Measurements from ENCODE around the gene TMEM87B. TPM values are rescaled to one million over a fixed set of nuclear protein-coding genes. Genes with fewer than 3 reads are reported as not detected.

Gene TMEM87B
- total RNA-seq, 1 experiment from 2014 or later: 10.5 TPM

DNA sequence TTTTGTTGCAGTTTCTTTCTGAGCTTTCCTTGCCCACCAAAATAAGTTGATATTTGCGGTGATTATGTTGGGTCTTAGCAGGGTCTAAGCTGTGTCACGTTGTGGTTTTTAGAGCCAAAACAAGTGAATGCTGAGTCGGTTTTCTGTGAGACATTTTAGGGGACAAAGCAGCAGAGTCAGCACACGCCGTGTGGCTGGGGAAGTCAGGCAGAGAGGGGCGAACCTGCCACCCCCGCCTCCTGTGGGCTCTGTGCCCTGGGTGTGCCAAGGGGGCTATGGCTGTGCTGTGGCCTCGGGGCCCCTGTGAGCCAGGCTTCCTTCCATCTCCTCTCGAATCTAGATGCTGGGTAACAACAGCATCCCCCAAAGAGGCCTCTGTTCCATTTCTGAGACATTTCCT lies 30.8 kb upstream of the TMEM87B start:
- no peak overlapping the region for H3K4me3 Mint-ChIP-seq
- Histone ChIP-seq H3K14ac (ENCODE audit: insufficient read depth, low read length) (no peak overlapping the region), H2BK5ac (ENCODE audit: insufficient read length, low read length) (no peak overlapping the region), H3K4me1 (ENCODE audit: insufficient read depth, low read length) (peaks cover 5% of the 10 kb centered on the region; the same call in 1 of the 2 replicates), H3K56ac (ENCODE audit: insufficient read length, low read depth, low read length) (no peak overlapping the region), H3K23ac (ENCODE audit: insufficient read length, low read depth, low read length) (no peak overlapping the region), H3K4ac (ENCODE audit: low read depth, low read length) (no peak overlapping the region), H3K9ac (ENCODE audit: extremely low read depth, insufficient read length, low read length) (no peak overlapping the region), H4K91ac (ENCODE audit: insufficient read length, low read depth, low read length) (no peak overlapping the region), H3T11ph (ENCODE audit: low read length) (no peak overlapping the region), H3K9me3 (ENCODE audit: control insufficient read depth, low read depth, low read length) (no peaks in the 10 kb centered on the region), H2BK12ac (ENCODE audit: insufficient read length, low read depth, low read length) (no peak overlapping the region), H3K23me2 (ENCODE audit: insufficient read length, low read depth, low read length, poor library complexity, severe bottlenecking) (no peaks in the 10 kb centered on the region), H3K79me2 (ENCODE audit: insufficient read depth, low read length) (no peaks in the 10 kb centered on the region), H3K27me3 (ENCODE audit: insufficient read depth, low read length) (no peaks in the 10 kb centered on the region), H3K4me2 (ENCODE audit: insufficient read depth, insufficient read length, low read length) (no peak overlapping the region), H4K8ac (replicated peaks; ENCODE audit: insufficient read length, low read depth, low read length) (no peak overlapping the region), H2AK5ac (ENCODE audit: insufficient read length, low read length) (no peak overlapping the region), H4K5ac (ENCODE audit: insufficient read length, low read depth, low read length) (no peak overlapping the region), H3K27ac (ENCODE audit: insufficient read length, low read depth, low read length) (no peak overlapping the region), H4K20me1 (ENCODE audit: control insufficient read depth, insufficient read depth, insufficient read length) (no peaks in the 10 kb centered on the region), H3K79me1 (ENCODE audit: insufficient read depth, low read depth, low read length, poor library complexity, severe bottlenecking) (no peaks in the 10 kb centered on the region), H2BK120ac (ENCODE audit: low read depth, low read length, poor library complexity, severe bottlenecking) (no peak overlapping the region), H3K18ac (ENCODE audit: insufficient read length, low read depth, low read length) (no peak overlapping the region), H2BK20ac (ENCODE audit: low read depth, low read length, poor library complexity, severe bottlenecking) (no peak overlapping the region), H2AFZ (ENCODE audit: low read length) (no peak overlapping the region), H2BK15ac (ENCODE audit: low read depth, low read length) (no peak overlapping the region)
- peaks cover 0 to 3% (median 3%) of the 10 kb centered on the region in 3 experiments; a peak in 3 of 7 replicates for H3K36me3 Mint-ChIP-seq (ENCODE audit: insufficient read depth in 1 of 3, low read depth in 3 of 3)
- H3K9me3 Mint-ChIP-seq: no peaks in the 10 kb centered on the region
- no peaks in the 10 kb centered on the region for H3K27me3 Mint-ChIP-seq (ENCODE audit: low read depth)
- WGBS (ENCODE audit: extremely low coverage, insufficient read length, low lambda C conversion rate): no CpG with 5 or more reads among the region's 9 CpGs
- peaks cover 5 to 9% of the 10 kb centered on the region in 2 experiments for H3K4me1 Mint-ChIP-seq
- DNase-seq: no peak
- TF ChIP-seq, protein P1, sequence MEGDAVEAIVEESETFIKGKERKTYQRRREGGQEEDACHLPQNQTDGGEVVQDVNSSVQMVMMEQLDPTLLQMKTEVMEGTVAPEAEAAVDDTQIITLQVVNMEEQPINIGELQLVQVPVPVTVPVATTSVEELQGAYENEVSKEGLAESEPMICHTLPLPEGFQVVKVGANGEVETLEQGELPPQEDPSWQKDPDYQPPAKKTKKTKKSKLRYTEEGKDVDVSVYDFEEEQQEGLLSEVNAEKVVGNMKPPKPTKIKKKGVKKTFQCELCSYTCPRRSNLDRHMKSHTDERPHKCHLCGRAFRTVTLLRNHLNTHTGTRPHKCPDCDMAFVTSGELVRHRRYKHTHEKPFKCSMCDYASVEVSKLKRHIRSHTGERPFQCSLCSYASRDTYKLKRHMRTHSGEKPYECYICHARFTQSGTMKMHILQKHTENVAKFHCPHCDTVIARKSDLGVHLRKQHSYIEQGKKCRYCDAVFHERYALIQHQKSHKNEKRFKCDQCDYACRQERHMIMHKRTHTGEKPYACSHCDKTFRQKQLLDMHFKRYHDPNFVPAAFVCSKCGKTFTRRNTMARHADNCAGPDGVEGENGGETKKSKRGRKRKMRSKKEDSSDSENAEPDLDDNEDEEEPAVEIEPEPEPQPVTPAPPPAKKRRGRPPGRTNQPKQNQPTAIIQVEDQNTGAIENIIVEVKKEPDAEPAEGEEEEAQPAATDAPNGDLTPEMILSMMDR (conservative IDR thresholded peaks at IDR 0.05): no peak
- peak overlapping the region in 1 of 3 experiments; percentile 50; a peak in 1 of 7 replicates for H3K27ac Mint-ChIP-seq
